G401.6 (cell line): ENCODE measurements around the gene IPMK.

Source experiments
- FAIRE-seq: peaks from 2 replicates; lab custom pipeline; 2012; peaks lifted over from hg19 to GRCh38; lab: Jason Lieb, UNC

IPMK gene

GRCh38 chr10:58152673-58153263 is 114.9 kb downstream of the IPMK start:
- FAIRE-seq, result peak; percentile 25

DNA sequence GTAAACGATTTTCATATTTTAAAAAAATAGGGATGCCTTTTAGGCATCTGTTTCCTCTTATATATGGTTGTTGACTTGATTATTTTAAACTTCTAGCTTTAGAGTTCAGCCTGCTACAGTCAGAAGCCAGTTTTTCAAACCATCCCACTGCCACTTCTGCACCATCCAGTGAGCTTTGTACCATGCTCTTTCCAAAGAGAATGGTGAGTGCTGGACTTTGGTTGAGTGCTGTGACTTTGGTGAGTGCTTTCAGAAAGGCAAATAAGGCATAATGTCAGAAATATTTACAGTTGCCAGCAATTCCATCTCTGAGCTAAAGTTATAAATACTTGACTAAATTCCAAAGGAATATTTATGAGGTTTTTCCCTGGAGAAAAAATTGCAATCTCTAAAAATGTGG is 117.4 kb downstream of the IPMK start:
- FAIRE-seq, result no peak

DNA sequence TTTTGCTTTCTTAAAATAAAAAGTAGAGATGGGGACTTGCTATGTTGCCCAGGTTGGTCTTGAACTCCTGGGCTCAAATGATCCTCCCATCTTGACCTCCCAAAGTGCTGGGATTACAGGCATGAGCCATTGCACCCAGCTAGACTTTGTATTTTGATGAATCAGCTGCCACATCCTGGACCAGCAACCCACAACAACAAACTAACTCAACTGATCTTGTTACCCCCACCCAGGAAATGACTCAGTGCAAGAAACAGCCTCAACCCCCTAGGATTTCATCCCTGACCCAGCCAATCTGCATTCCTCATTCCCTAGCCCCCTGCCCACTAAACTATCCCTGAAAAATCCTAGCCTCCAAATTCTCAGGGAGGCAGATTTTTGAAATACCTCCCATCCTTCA is 123.8 kb downstream of the IPMK start:
- no peak for FAIRE-seq
